Measurements from ENCODE around the gene ZNF594.

DNA sequence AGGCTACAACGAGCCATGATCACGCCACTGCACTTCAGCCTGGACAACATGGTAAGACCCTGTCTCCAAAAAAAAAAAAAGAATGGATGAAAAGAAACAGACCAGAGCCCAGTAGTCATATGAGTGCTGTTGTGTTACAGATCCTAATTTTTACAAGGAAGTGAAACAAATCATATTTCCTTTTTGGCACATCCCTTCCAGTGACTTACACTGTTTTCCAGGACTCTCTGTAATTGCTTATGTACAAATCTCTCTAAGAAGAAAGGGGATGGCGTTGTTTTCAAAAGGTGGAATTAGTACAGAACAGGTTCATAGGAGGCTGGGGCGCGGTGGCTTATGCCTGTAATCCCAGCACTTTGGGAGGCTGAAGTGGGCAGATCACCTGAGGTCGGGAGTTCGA lies 19.8 kb upstream of the ZNF594 start:
- TF ChIP-seq EZH2 (IDR thresholded peaks at IDR 0.05; ENCODE audit: borderline replicate concordance, low read length) (no peak), CTCF (conservative IDR thresholded peaks at IDR 0.05 in 1 of 2, IDR thresholded peaks at IDR 0.05 in 1 of 2; ENCODE audit: extremely low read depth in 1 of 2, insufficient read depth in 1 of 2, low read depth in 1 of 2, low read length in 2 of 2) (no peak)
